ENCODE results near the gene HSD17B14. TPM values are rescaled to one million over a fixed set of nuclear protein-coding genes. Genes with fewer than 3 reads are reported as not detected.

The HSD17B14 gene
- total and polyA plus RNA-seq, 2 of the 8 experiments (the other 6 are each of a cell fraction or from before 2014, with no cell fraction given), result 8.4 to 25.5 TPM

DNA sequence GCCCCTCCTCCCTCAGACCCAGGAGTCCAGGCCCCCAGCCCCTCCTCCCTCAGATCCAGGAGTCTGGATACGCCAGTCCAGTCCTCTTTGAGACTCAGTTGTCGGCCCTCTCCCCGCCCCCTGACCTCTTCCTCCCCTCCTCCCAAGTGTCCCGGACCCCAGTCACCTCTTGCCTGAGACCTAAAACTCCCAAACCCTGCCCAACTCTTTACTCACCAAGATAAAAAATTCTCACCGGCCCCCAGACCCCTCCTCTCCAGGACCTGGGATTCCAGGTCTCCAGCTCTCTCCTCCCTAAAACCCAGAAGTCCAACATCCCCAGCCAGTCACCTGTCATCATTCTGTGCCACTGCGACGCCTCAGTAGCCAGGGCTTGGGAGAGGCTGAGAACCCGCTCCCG lies 1.4 kb upstream of the HSD17B14 start:
- WGBS, 2 experiments (ENCODE audit: extremely low coverage in 1 of 2, insufficient coverage in 1 of 2, insufficient read length in 1 of 2, insufficient replicate concordance in 2 of 2, low coverage in 1 of 2, low lambda C conversion rate in 2 of 2, missing lambda C conversion rate in 1 of 2), result 50% methylated on average over 6 of the region's 9 CpGs; no CpG with 5 or more reads in 1 of the 2 experiments
- no peak overlapping the region for H3K18ac ChIP-seq (ENCODE audit: extremely low read depth, low read length)

More for the DNA sequence above, 1.4 kb upstream of the HSD17B14 start:
- no peaks in the 10 kb centered on the region for H3K9me3 ChIP-seq (ENCODE audit: insufficient read depth in 2 of 2, low read depth in 1 of 2, low read length in 1 of 2)
- H2AFZ ChIP-seq (ENCODE audit: low read length), result no peak overlapping the region
- no peak overlapping the region for H2BK12ac ChIP-seq (ENCODE audit: low read depth, low read length)
- H3K4me3 ChIP-seq (ENCODE audit: extremely low read depth in 1 of 4, insufficient read depth in 2 of 4, low read depth in 3 of 4, low read length in 4 of 4), result peak overlapping the region; percentile 42 to 70 (median 53)
- H3K56ac ChIP-seq (replicated peaks; ENCODE audit: insufficient read length, low read depth, low read length), result no peak overlapping the region
- H4K91ac ChIP-seq (replicated peaks; ENCODE audit: insufficient read length, low read length), result no peak overlapping the region
- no peaks in the 10 kb centered on the region for H3K27me3 ChIP-seq (replicated peaks in 1 of 4; ENCODE audit: control insufficient read depth in 3 of 4, extremely low read depth in 1 of 4, insufficient read depth in 3 of 4, low read length in 3 of 4)
- no peak overlapping the region for H3K9ac ChIP-seq (replicated peaks in 1 of 4; ENCODE audit: extremely low read depth in 1 of 4, low read depth in 3 of 4, low read length in 3 of 4)
- FAIRE-seq (no peak), DNase-seq (ENCODE audit: low read depth in 1 of 2, low spot score in 2 of 2) (peak in 1 of 2 experiments; percentile 58)
- no peak overlapping the region for H3K27ac ChIP-seq (ENCODE audit: low read depth, low read length)
- H4K20me1 ChIP-seq (replicated peaks in 1 of 2; ENCODE audit: control insufficient read depth in 1 of 2, insufficient read depth in 2 of 2, low read length in 2 of 2), result no peaks in the 10 kb centered on the region
- no peak overlapping the region for H3K23ac ChIP-seq (ENCODE audit: insufficient read length)
- H3K79me2 ChIP-seq (ENCODE audit: control insufficient read depth in 1 of 2, insufficient read depth in 2 of 2, low read length in 2 of 2), result no peaks in the 10 kb centered on the region
- H4K8ac ChIP-seq (ENCODE audit: extremely low read depth, insufficient read depth, low read length), result peak overlapping the region; percentile 93; the same call in 1 of the 2 replicates
- 0 out of 4 replicates have a peak, but pooled peaks of 1 of the 2 experiments have one; percentile 5 for TF ChIP-seq SIN3A (conservative IDR thresholded peaks at IDR 0.05 in 1 of 2, IDR thresholded peaks at IDR 0.05 in 1 of 2; ENCODE audit: low read depth in 1 of 2, low read length in 2 of 2)
- TF ChIP-seq CREB1 (IDR thresholded peaks at IDR 0.05), result peak; percentile 63
- TF ChIP-seq ZNF274 (IDR thresholded peaks at IDR 0.05; ENCODE audit: borderline replicate concordance, extremely low read depth, low read length), result no peak
- H4K5ac ChIP-seq (ENCODE audit: insufficient read length, low read depth, low read length), result no peak overlapping the region
- no peak overlapping the region for H2BK120ac ChIP-seq (replicated peaks; ENCODE audit: low read depth, low read length)
- no peak overlapping the region for H2AK5ac ChIP-seq (ENCODE audit: low read depth, low read length)
- H3K4me2 ChIP-seq (ENCODE audit: insufficient read depth in 1 of 2, low read depth in 2 of 2, low read length in 2 of 2), result peak overlapping the region; percentile 50 to 81
- no peak overlapping the region for H2BK5ac ChIP-seq (ENCODE audit: low read depth, low read length)
- POLR2A ChIA-PET (ENCODE audit: partially characterized antibody), result interaction anchor here (0.7 to 2.5 kb wide), 13 partner anchors 12 to 154 kb away, joined by 3 to 15 read pairs (median 3); partner anchors contain the start of genes FUT2 and PPP1R15A
- peaks cover 0 to 2% (median 0%) of the 10 kb centered on the region in 4 experiments; a peak in 2 of 7 replicates for H3K4me1 ChIP-seq (replicated peaks in 1 of 4; ENCODE audit: control insufficient read depth in 3 of 4, insufficient read depth in 4 of 4, low read length in 3 of 4)
- H2BK20ac ChIP-seq (ENCODE audit: low read length), result no peak overlapping the region
- H3K79me1 ChIP-seq (ENCODE audit: low read depth, low read length), result no peaks in the 10 kb centered on the region
- no peak overlapping the region for H3K14ac ChIP-seq (ENCODE audit: insufficient read length)
- H3K36me3 ChIP-seq (ENCODE audit: control insufficient read depth in 2 of 4, insufficient read depth in 4 of 4, low read length in 3 of 4), result peaks cover 0 to 7% (median 2%) of the 10 kb centered on the region in 4 experiments; a peak in 5 of 8 replicates
- no peak overlapping the region for H2BK15ac ChIP-seq (ENCODE audit: low read length)
- peaks cover 11% of the 10 kb centered on the region; the same call in 1 of the 2 replicates for H3K23me2 ChIP-seq (ENCODE audit: low read depth, low read length)
- no peak overlapping the region for H3K4ac ChIP-seq (replicated peaks; ENCODE audit: insufficient read length, low read depth, low read length)
- CTCF ChIA-PET (ENCODE audit: partially characterized antibody), result interaction anchor here (0.6 to 3.3 kb wide), 9 partner anchors 11 to 162 kb away, joined by 3 to 25 read pairs (median 5); no protein-coding TSS in a partner anchor

Measured in H1 (cell line).